ENCODE measurements around the gene QPCTL.

The QPCTL gene

DNA sequence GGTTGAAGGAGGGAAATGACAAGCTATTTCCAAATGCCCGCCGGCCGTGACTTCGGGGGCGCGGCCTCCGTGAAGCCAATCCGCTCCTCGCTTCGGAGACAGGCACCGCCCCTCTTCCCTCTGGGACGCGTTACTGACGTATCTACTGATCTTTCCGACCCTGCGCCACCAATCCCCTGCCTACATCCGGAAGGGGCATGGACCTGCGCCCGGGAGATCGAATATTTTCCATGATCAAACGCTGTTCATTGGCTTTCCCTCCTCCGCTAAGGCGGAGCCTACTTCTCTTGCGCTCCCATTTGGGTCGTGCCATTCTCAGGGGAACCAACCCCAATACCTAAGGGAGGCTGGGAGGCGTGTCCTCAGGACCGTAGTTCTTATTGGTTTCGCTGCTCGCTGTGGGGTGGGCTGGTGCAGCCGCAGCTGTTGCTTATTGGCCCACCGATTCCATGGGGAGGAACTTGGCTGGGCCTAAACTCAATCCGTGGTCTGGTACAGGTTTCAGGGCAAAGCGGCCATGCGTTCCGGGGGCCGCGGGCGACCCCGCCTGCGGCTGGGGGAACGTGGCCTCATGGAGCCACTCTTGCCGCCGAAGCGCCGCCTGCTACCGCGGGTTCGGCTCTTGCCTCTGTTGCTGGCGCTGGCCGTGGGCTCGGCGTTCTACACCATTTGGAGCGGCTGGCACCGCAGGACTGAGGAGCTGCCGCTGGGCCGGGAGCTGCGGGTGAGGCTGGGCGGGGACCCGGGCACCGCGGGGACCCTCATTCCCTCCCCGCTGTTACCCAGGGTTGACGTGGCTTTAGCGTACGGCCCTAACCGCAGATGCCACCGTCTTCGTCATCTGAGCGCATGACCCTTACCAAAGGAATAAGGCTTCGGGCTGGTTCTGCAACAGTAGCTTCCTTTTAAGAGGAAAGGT, at the start of gene QPCTL:
Gene QPCTL (plus strand): TSS at position 480 of the 919 bp plus-strand sequence. CDS start 38 bp downstream, at position 518.
- Mint-ChIP-seq H3K4me3 (peak within 1 kb of the TSS; percentile 92), H3K36me3 (ENCODE audit: low read depth) (peaks cover 57% of the 10 kb centered on the region), H3K27ac (peak within 1 kb of the TSS; percentile 100), H3K4me1 (ENCODE audit: low read depth) (peaks cover 44% of the 10 kb centered on the region), H3K9me3 (no peaks in the 10 kb centered on the region), H3K27me3 (no peaks in the 10 kb centered on the region)

DNA sequence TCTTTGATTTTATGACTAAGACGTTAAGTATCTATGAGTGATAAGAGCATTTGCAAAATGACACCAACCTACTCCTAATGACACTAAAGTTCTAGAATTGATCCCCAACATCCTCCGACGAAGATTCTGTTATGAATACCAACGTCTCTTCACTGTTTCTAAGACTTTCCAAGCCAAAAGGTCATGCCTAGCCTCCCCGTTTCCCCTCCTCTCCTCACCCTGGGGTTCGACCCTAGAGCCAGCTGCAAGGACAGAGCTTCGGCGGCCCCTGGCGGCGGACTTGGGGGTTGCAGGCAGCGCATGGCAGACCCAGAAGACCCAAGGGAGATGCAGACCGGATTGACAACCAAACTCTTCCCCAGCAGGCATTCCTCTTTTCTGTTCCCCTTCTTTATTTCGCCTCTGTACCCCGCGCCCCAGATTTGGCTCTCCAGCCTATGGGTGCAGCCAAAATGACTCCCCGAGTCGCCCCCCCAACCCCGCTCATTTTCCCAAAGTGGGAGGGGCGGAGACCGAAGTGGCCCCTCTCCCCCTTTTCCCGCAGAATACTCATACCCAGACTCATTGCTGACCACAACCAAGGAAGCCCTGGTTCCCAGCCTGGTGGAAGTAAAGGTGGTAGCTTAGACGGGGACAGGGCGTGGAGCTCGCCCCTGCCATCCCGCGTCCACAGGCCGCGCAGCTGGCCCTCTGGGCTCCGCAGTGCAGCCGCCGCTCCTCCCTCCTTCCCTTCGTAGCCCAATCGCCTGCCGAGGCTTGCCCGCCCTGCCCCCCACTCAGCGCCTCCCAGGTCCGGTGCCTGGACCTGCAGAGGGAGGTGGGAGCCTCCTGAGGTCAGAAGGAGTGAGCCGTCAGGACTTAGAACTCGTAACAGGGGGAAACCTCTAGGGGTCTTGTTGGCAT, 49.2 kb upstream of the QPCTL start:
- Mint-ChIP-seq H3K4me1 (ENCODE audit: low read depth) (peaks cover 53% of the 10 kb centered on the region), H3K4me3 (peak overlapping the region; percentile 95), H3K27ac (peak overlapping the region; percentile 97), H3K36me3 (ENCODE audit: low read depth) (peaks cover 14% of the 10 kb centered on the region), H3K9me3 (no peaks in the 10 kb centered on the region), H3K27me3 (peaks cover 6% of the 10 kb centered on the region)

DNA sequence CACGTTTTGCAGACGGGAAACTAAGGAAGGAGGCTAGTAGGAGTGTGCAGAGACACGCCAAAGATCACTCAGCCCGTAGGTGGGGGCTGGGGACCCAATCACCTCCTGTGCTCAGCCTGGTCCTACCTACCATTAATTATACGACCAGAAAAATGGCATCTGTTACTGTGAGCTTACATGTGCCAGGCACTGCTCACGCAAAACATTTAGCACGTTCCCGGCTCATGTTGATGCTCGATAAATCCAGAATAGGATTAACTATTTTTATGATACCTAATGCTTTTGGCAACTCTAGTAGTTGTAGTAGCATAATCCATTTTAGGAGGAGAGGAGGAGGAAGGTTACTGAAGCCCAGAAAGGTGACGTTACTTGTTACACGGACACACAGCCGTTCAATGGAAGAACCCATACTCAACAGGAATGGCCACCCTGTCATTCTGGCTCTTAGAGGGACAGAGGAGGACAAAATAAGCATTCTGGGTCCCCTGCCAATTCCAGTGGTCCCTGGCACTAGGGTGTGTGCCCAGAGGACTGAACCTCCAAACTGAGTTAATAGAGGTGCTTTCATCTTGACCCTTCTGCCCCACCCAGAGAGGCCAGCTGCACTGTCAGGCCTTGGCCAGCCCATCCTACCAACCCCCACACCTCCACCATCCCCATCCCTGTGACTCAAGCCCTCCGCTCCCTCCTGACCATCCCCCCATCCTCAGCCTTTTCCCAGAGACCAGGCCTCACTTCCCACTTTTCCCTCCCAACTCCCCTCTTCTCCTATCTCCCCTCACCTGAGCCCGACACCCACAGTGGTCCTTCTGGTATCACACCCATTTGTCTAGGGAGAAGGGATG, 48.3 kb upstream of the QPCTL start:
- Mint-ChIP-seq H3K27ac (peak overlapping the region; percentile 21), H3K4me3 (peak overlapping the region; percentile 95), H3K9me3 (no peaks in the 10 kb centered on the region), H3K27me3 (peaks cover 6% of the 10 kb centered on the region), H3K4me1 (ENCODE audit: low read depth) (peaks cover 46% of the 10 kb centered on the region), H3K36me3 (ENCODE audit: low read depth) (peaks cover 10% of the 10 kb centered on the region)

DNA sequence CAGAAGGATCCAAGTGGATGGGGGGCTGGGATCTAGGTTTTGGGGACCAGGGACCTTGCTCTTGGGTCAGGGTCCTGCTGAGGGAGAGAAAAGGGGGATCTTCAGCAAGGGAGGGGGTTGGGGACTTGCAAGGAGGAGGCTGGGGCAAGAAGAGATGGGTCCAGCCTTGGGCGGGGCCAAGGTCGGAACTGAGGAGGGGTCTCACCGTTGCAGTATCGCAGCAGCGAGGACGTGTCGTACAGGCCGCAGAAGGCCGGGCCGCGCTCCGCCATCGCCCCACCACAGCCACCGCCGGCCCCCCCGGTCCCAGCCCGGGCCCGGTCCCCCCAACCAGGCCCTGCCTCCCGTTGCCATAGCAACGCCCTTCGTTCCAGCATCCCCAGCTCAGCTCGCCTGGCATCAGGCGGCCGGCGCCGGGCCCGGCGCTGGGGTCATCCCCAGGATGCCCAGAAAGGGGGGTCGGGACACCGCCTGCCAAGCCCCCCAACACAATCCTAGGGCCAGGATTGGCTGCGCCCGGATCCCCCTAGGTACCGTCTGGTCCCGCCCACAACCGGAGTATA, 47.3 kb upstream of the QPCTL start:
- H3K27ac Mint-ChIP-seq = no peak overlapping the region
- H3K9me3 Mint-ChIP-seq = no peaks in the 10 kb centered on the region
- peak overlapping the region; percentile 67 for H3K4me3 Mint-ChIP-seq
- H3K36me3 Mint-ChIP-seq (ENCODE audit: low read depth) = peaks cover 10% of the 10 kb centered on the region
- H3K4me1 Mint-ChIP-seq (ENCODE audit: low read depth) = peaks cover 41% of the 10 kb centered on the region
- peaks cover 6% of the 10 kb centered on the region for H3K27me3 Mint-ChIP-seq

- peaks cover 7% of the 10 kb centered on the region for H3K36me3 Mint-ChIP-seq (ENCODE audit: low read depth)
- peaks cover 38% of the 10 kb centered on the region for H3K4me1 Mint-ChIP-seq (ENCODE audit: low read depth)
- H3K27ac Mint-ChIP-seq = peak overlapping the region; percentile 43
- H3K27me3 Mint-ChIP-seq = peaks cover 6% of the 10 kb centered on the region
- H3K4me3 Mint-ChIP-seq = peak overlapping the region; percentile 67
- no peaks in the 10 kb centered on the region for H3K9me3 Mint-ChIP-seq
Observed at GRCh38 chr19:45645631-45646344, 46.7 kb upstream of the QPCTL start.

DNA sequence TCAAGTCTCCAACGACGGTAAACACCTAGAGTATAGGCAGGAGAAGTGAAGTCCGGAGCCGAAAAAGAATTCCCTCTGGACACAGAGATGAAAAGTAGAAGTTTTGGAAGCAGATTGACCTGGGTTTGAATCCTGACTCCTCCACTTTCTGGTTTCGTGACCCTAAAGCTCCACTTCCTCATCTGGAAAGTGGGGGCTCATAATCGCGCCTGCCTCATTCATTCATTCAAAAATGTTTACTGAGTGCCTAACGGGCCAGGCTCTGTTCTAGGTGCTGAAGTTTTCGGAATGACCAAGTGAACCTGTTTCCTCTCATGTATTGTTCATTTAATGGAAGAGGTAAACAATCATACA, 46.1 kb upstream of the QPCTL start:
- Mint-ChIP-seq H3K4me1 (ENCODE audit: low read depth) (peaks cover 32% of the 10 kb centered on the region), H3K27me3 (peaks cover 6% of the 10 kb centered on the region), H3K4me3 (peak overlapping the region; percentile 67), H3K36me3 (ENCODE audit: low read depth) (peaks cover 1% of the 10 kb centered on the region), H3K27ac (peak overlapping the region; percentile 43), H3K9me3 (no peaks in the 10 kb centered on the region)

DNA sequence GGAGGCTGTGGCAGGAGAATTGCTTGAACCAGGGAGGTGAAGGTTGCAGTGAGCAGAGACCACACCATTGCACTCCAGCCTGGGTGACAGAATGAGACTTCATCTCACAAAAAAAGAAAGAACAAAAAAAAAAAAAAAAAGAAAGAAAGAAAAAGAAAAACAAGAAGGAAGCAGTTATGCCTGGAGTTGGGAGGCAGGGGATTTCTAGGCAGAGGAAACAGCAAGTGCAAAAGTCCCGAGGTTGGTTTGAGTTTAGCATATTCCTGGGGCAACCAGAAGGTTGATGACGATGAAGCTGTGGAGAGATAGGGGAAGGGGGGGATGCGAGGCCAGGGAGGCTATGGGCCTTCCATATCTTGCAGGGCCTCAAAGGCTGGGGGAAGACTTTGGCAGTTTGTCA, 41.7 kb upstream of the QPCTL start:
- H3K4me3 Mint-ChIP-seq = no peak overlapping the region
- peaks cover 8% of the 10 kb centered on the region for H3K4me1 Mint-ChIP-seq (ENCODE audit: low read depth)
- H3K27ac Mint-ChIP-seq = no peak overlapping the region
- no peaks in the 10 kb centered on the region for H3K36me3 Mint-ChIP-seq (ENCODE audit: low read depth)
- H3K9me3 Mint-ChIP-seq = no peaks in the 10 kb centered on the region
- H3K27me3 Mint-ChIP-seq = peaks cover 6% of the 10 kb centered on the region

GRCh38 chr19:45653634-45654033, 38.8 kb upstream of the QPCTL start:
- no peaks in the 10 kb centered on the region for H3K27me3 Mint-ChIP-seq

GRCh38 chr19:45655073-45655472, 37.4 kb upstream of the QPCTL start:
- H3K4me3 Mint-ChIP-seq = no peak overlapping the region
- no peak overlapping the region for H3K27ac Mint-ChIP-seq
- no peaks in the 10 kb centered on the region for H3K4me1 Mint-ChIP-seq (ENCODE audit: low read depth)
- no peaks in the 10 kb centered on the region for H3K9me3 Mint-ChIP-seq
- no peaks in the 10 kb centered on the region for H3K36me3 Mint-ChIP-seq (ENCODE audit: low read depth)
- peaks cover 4% of the 10 kb centered on the region for H3K27me3 Mint-ChIP-seq

More at GRCh38 chr19:45653634-45654033, 38.8 kb upstream of the QPCTL start:
- H3K9me3 Mint-ChIP-seq = no peaks in the 10 kb centered on the region
- H3K4me3 Mint-ChIP-seq = no peak overlapping the region
- no peak overlapping the region for H3K27ac Mint-ChIP-seq
- H3K36me3 Mint-ChIP-seq (ENCODE audit: low read depth) = no peaks in the 10 kb centered on the region
- no peaks in the 10 kb centered on the region for H3K4me1 Mint-ChIP-seq (ENCODE audit: low read depth)

- H3K27ac Mint-ChIP-seq = no peak overlapping the region
Observed at GRCh38 chr19:45657520-45658167, 34.8 kb upstream of the QPCTL start.

GRCh38 chr19:45659096-45659729, 33.3 kb upstream of the QPCTL start:
- Mint-ChIP-seq H3K27ac (no peak overlapping the region), H3K36me3 (ENCODE audit: low read depth) (no peaks in the 10 kb centered on the region), H3K27me3 (peaks cover 13% of the 10 kb centered on the region), H3K4me3 (no peak overlapping the region), H3K9me3 (no peaks in the 10 kb centered on the region), H3K4me1 (ENCODE audit: low read depth) (no peaks in the 10 kb centered on the region)

More at GRCh38 chr19:45657520-45658167, 34.8 kb upstream of the QPCTL start:
- H3K4me1 Mint-ChIP-seq (ENCODE audit: low read depth) = no peaks in the 10 kb centered on the region
- no peak overlapping the region for H3K4me3 Mint-ChIP-seq
- no peaks in the 10 kb centered on the region for H3K36me3 Mint-ChIP-seq (ENCODE audit: low read depth)
- peaks cover 13% of the 10 kb centered on the region for H3K27me3 Mint-ChIP-seq
- H3K9me3 Mint-ChIP-seq = no peaks in the 10 kb centered on the region

DNA sequence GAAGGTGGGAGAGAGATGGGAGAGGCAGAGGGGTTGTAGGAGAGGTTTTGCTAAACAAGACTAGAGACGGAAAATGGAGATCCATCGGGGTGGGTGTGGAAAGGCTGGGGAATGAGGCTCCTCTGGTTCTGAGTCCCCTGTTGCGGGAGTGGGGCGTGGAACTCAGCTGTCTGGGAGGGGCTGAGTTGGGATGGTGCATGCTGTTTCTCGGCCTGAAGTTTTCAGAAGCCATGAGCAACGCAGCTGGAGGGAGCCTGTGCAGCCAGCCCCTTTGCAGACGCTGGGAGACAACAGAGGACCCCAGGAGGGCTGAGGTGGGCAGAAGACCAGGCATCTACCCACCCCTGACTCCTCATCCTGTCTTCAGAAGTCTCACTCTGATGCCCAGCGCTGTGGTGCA, 31.8 kb upstream of the QPCTL start:
- H3K27ac Mint-ChIP-seq = no peak overlapping the region

DNA sequence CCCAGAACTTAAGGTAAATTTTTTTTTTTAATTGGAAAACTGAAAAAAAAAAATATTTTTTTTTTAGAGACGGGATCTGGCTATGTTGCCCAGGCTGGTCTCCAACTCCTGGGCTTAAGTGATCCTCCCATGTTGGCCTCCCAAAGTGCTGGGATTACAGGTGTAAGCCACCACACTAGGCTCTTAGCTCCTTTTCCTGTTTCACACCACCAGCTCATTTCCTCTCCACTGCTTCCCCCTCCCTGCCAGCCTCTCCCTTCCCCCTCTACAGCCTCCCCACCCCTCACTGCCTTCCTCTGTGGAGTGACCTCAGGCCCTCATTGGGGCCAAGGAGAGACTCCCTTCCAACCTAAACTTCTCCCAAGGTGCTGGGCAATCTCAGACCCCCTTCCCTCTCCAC, 28.7 kb upstream of the QPCTL start:
- no peak overlapping the region for H3K27ac Mint-ChIP-seq
- peaks cover 13% of the 10 kb centered on the region for H3K27me3 Mint-ChIP-seq
- H3K4me3 Mint-ChIP-seq = no peak overlapping the region
- peaks cover 16% of the 10 kb centered on the region for H3K4me1 Mint-ChIP-seq (ENCODE audit: low read depth)
- no peaks in the 10 kb centered on the region for H3K36me3 Mint-ChIP-seq (ENCODE audit: low read depth)
- no peaks in the 10 kb centered on the region for H3K9me3 Mint-ChIP-seq

More for the DNA sequence above, 31.8 kb upstream of the QPCTL start:
- Mint-ChIP-seq H3K36me3 (ENCODE audit: low read depth) (no peaks in the 10 kb centered on the region), H3K4me1 (ENCODE audit: low read depth) (no peaks in the 10 kb centered on the region), H3K9me3 (no peaks in the 10 kb centered on the region), H3K4me3 (no peak overlapping the region), H3K27me3 (peaks cover 13% of the 10 kb centered on the region)
